HepG2 (cell line): Measurements from ENCODE around the gene OR4M1. TPM values are rescaled to one million over a fixed set of nuclear protein-coding genes. Genes with fewer than 3 reads are reported as not detected.
A peak's percentile ranks its signal among the peaks of the same experiment; 100 is the strongest.

ENCODE experiments used
- ATAC-seq: fragments of 200-7000 bp; cut with Tn5 transposase; 3 replicates; pipeline ENCODE4 v1.9.1; 2020; ENCODE audit warnings: mild to moderate bottlenecking, moderate library complexity
- BruUV-seq: library from RNA; stranded (reverse); fragments of 400-500 nt; replicated peaks from 2 replicates; lab custom pipeline; 2021; lab: Mats Ljungman, UMichigan
- CTCF ChIA-PET: fragments of 300-600 bp; formaldehyde crosslinking; extraction: SDS; loops from one replicate; lab custom pipeline; 2021; ENCODE audit warnings: low total read pairs, inconsistent platforms, low intra/inter-chr PET ratio; lab: Yijun Ruan, JAX
- POLR2A ChIA-PET: fragments of 350-600 bp; sonication (Branson Sonifier 250); formaldehyde crosslinking; loops from one replicate; lab custom pipeline; 2020; ENCODE audit warnings: antibody characterized with exemption, inconsistent platforms; lab: Yijun Ruan, JAX
- DNase-seq: peaks from one replicate; pipeline ENCODE4 v3.0.0-alpha.2; 2015; ENCODE audit warnings: low spot score
- FAIRE-seq: peaks from 3 replicates; lab custom pipeline; 2011; peaks lifted over from hg19 to GRCh38; lab: Jason Lieb, UNC
- H2AFZ ChIP-seq: one replicate; pipeline ENCODE4 v1.6.1; 2011; ENCODE audit warnings: low read length, inconsistent platforms
- H3K27ac ChIP-seq: fragments of 300-600 bp; 3 replicates; pipeline ENCODE4 v1.8.0; 2011; ENCODE audit warnings: mixed run types, mild to moderate bottlenecking, mixed read lengths, low read length, inconsistent platforms; ENCODE audit not compliant: insufficient read depth; ENCODE audit errors: extremely low read length
- H3K27me3 ChIP-seq, 2 experiments: fragments of 200-600 bp in 1 of 2; 2 replicates in 1 of 2; 3 replicates in 1 of 2; pipeline versions ENCODE4 v1.6.0 to v1.8.0; 2011; ENCODE audit warnings: low read length in 2 of 2, mild to moderate bottlenecking in 2 of 2, moderate library complexity in 2 of 2, inconsistent platforms in 1 of 2; ENCODE audit not compliant: insufficient read depth in 2 of 2, control insufficient read depth in 1 of 2
- H3K36me3 ChIP-seq, 2 experiments: fragments of 200-600 bp in 1 of 2; replicated peaks in 1 of 2; 2 replicates in 1 of 2; 3 replicates in 1 of 2; pipeline versions ENCODE4 v1.5.1 to v1.8.0; 2011; ENCODE audit warnings: low read length in 2 of 2, inconsistent platforms in 1 of 2; ENCODE audit not compliant: insufficient read depth in 2 of 2, control insufficient read depth in 1 of 2
- H3K4me1 ChIP-seq: 2 replicates; pipeline ENCODE4 v1.5.1; 2012; ENCODE audit warnings: low read length, inconsistent platforms; ENCODE audit not compliant: insufficient read depth
- H3K4me2 ChIP-seq: 2 replicates; pipeline ENCODE4 v1.6.0; 2011; ENCODE audit warnings: low read depth, low read length, inconsistent platforms
- H3K4me3 ChIP-seq, 3 experiments: fragments of 200-600 bp in 1 of 3; sonication (generic), shearing (Covaris generic) in 1 of 3; replicated peaks in 1 of 3; 2 replicates each; pipeline ENCODE4 v1.5.1; 2011 to 2016; ENCODE audit warnings: low read length in 3 of 3, inconsistent platforms in 2 of 3, low read depth in 2 of 3, mild to moderate bottlenecking in 2 of 3, control low read depth in 1 of 3, mixed read lengths in 1 of 3; ENCODE audit not compliant: insufficient read depth in 1 of 3
- H3K79me2 ChIP-seq: one replicate; pipeline ENCODE4 v1.6.1; 2011; ENCODE audit warnings: low read length, inconsistent platforms; ENCODE audit not compliant: insufficient read depth
- H3K9ac ChIP-seq: 2 replicates; pipeline ENCODE4 v1.6.0; 2011; ENCODE audit warnings: mild to moderate bottlenecking, low read depth, low read length, inconsistent platforms; ENCODE audit not compliant: insufficient read depth
- H3K9me3 ChIP-seq: 2 replicates; pipeline ENCODE4 v1.5.1; 2012; ENCODE audit warnings: mild to moderate bottlenecking, low read length
- H4K20me1 ChIP-seq: 2 replicates; pipeline ENCODE4 v1.6.0; 2011; ENCODE audit warnings: inconsistent platforms, mild to moderate bottlenecking, low read length, moderate library complexity; ENCODE audit not compliant: insufficient read depth
- ARID3A ChIP-seq: IDR thresholded peaks from 2 replicates; pipeline ENCODE4 v1.6.1; 2012; ENCODE audit warnings: low read depth, low read length, improper control_type of control experiment
- CBX5 ChIP-seq: sonication (generic); formaldehyde crosslinking; IDR thresholded peaks from 2 replicates; pipeline ENCODE4 v1.4.0; 2020; ENCODE audit warnings: missing genetic modification reagents, borderline replicate concordance
- HES4 ChIP-seq: sonication (generic); formaldehyde crosslinking; IDR thresholded peaks from 2 replicates; pipeline ENCODE4 v1.9.0; 2021; ENCODE audit warnings: mild to moderate bottlenecking, missing genetic modification reagents, borderline replicate concordance
- PCBP2 ChIP-seq: fragments of 200-400 bp; formaldehyde crosslinking; optimal IDR thresholded peaks from 2 replicates; pipeline ENCODE3; 2018; ENCODE audit warnings: low read length, low read depth; ENCODE audit not compliant: poor library complexity, severe bottlenecking
- SRF ChIP-seq: IDR thresholded peaks from 2 replicates; pipeline ENCODE4 v1.6.1; 2011; ENCODE audit warnings: mild to moderate bottlenecking, low read depth, low read length, moderate library complexity
- THAP7 ChIP-seq: sonication (generic); formaldehyde crosslinking; IDR thresholded peaks from 2 replicates; pipeline ENCODE4 v1.8.1; 2023; ENCODE audit warnings: mild to moderate bottlenecking, missing genetic modification reagents
- THAP8 ChIP-seq: sonication (generic); formaldehyde crosslinking; IDR thresholded peaks from 2 replicates; pipeline ENCODE4 v1.5.1; 2020; ENCODE audit warnings: missing genetic modification reagents, mild to moderate bottlenecking, borderline replicate concordance
- ZBTB25 ChIP-seq: IDR thresholded peaks from 2 replicates; pipeline ENCODE4 v1.6.1; 2018; ENCODE audit warnings: missing genetic modification reagents
- ZBTB33 ChIP-seq: sonication (generic); formaldehyde crosslinking; IDR thresholded peaks from 2 replicates; pipeline ENCODE4 v1.4.0; 2020; ENCODE audit warnings: missing genetic modification reagents
- ZNF124 ChIP-seq: sonication (generic); formaldehyde crosslinking; IDR thresholded peaks from 2 replicates; pipeline ENCODE4 v1.4.0; 2020; ENCODE audit warnings: missing genetic modification reagents
- ZNF207 ChIP-seq: fragments of 450-650 bp; IDR thresholded peaks from 2 replicates; pipeline ENCODE4 v1.6.1; 2016; ENCODE audit warnings: antibody characterized with exemption, borderline replicate concordance
- ZNF33A ChIP-seq: sonication (generic); formaldehyde crosslinking; IDR thresholded peaks from 2 replicates; pipeline ENCODE4 v1.5.1; 2020; ENCODE audit warnings: missing genetic modification reagents, mild to moderate bottlenecking, moderate library complexity, borderline replicate concordance
- ZNF784 ChIP-seq: sonication (generic); formaldehyde crosslinking; IDR thresholded peaks from 2 replicates; pipeline ENCODE4 v1.5.1; 2020; ENCODE audit warnings: missing genetic modification reagents, mild to moderate bottlenecking, borderline replicate concordance
- ZSCAN21 ChIP-seq: sonication (generic); formaldehyde crosslinking; IDR thresholded peaks from 2 replicates; pipeline ENCODE4 v1.8.0; 2022; ENCODE audit warnings: mild to moderate bottlenecking, missing genetic modification reagents, moderate library complexity, borderline replicate concordance
- WGBS: methylation state at CpG from one replicate; pipeline ENCODE4 v1.1.6; 2017; ENCODE audit warnings: low lambda C conversion rate; 5-methylcytosine and 5-hydroxymethylcytosine counted together
- in situ Hi-C: cut with HindIII; loops from 2 replicates; pipeline ENCODE4 v1.10.0; 2017; ENCODE audit warnings: low pct_unique_long_range_greater_than_20kb; ENCODE audit not compliant: extremely low pct_ligation_motif_present
- intact Hi-C: fragments of 100-400 bp; cut with micrococcal nuclease; formaldehyde crosslinking; loops from one replicate; pipeline ENCODE4 v1.10.0; 2022; ENCODE audit not compliant: unreplicated experiment
- polyA plus RNA-seq, 8 experiments: library from polyadenylated mRNA; depleted of rRNA in 3 of 8; stranded (reverse) in 7 of 8; unstranded in 1 of 8; fragments of >200 nt; fragmentation: Illumina TruSeq in 4 of 8; extraction: Trizol in 4 of 8; gene quantifications; 2 replicates each; pipeline versions ENCODE4 v1.2.1 to v1.2.3, GENCODE V29; 2011 to 2016; ENCODE audit warnings: low read depth in 4 of 8, missing spikeins in 1 of 8, mixed read lengths in 1 of 8; ENCODE audit not compliant: insufficient read depth in 1 of 8
- total RNA-seq, 5 experiments: library from RNA; depleted of rRNA; stranded (reverse); fragments of >200 nt; fragmentation: Illumina TruSeq; extraction: Trizol; gene quantifications; 2 replicates each; pipeline ENCODE4 v1.2.3, GENCODE V29; 2016; ENCODE audit warnings: low read depth in 1 of 5

The OR4M1 gene
- total and polyA plus RNA-seq, 2 of the 13 experiments (the other 11 are each of a cell fraction or from before 2014, with no cell fraction given), result not detected

GRCh38 chr14:19799880-19800279, 26.6 kb downstream of the OR4M1 start:
- Histone ChIP-seq H3K9me3 (no peaks in the 10 kb centered on the region), H2AFZ (no peak overlapping the region), H3K4me3 (no peak overlapping the region), H3K4me2 (no peak overlapping the region), H4K20me1 (no peaks in the 10 kb centered on the region), H3K79me2 (no peaks in the 10 kb centered on the region), H3K4me1 (no peaks in the 10 kb centered on the region), H3K27ac (no peak overlapping the region), H3K36me3 (no peaks in the 10 kb centered on the region), H3K27me3 (no peaks in the 10 kb centered on the region; a peak in 1 of 5 replicates), H3K9ac (no peak overlapping the region)
- intact Hi-C loops, result no loop called here
- no TSS peak for BruUV-seq
- TF ChIP-seq ARID3A (no peak), SRF (no peak), HES4 (CRISPR knock-in tag) (no peak), THAP8 (CRISPR knock-in tag) (no peak), ZBTB25 (CRISPR knock-in tag) (no peak), ZBTB33 (CRISPR knock-in tag) (no peak), PCBP2 (no peak), ZNF33A (CRISPR knock-in tag) (no peak), ZSCAN21 (CRISPR knock-in tag) (no peak), ZNF784 (CRISPR knock-in tag) (no peak), CBX5 (CRISPR knock-in tag) (no peak), ZNF207 (no peak), ZNF124 (CRISPR knock-in tag) (no peak), THAP7 (CRISPR knock-in tag) (no peak)
- FAIRE-seq (no peak), ATAC-seq (peak; percentile 25), DNase-seq (no peak)
- 37% methylated on average over 5 of the region's 5 CpGs for WGBS
- POLR2A ChIA-PET, result no interaction called here
- CTCF ChIA-PET, result no interaction called here
- in situ Hi-C loops, result no loop called here
